Upper lobe of right lung (tissue), 1 donor: ENCODE results near the gene ALDH1A3. TPM values are rescaled to one million over a fixed set of nuclear protein-coding genes. Genes with fewer than 3 reads are reported as not detected.

ENCODE experiments used
- ATAC-seq: fragments of 200-7000 bp; cut with Tn5 transposase; one replicate; pipeline ENCODE4 v1.9.1; 2020; ENCODE audit warnings: mild to moderate bottlenecking, moderate library complexity
- DNase-seq: peaks from one replicate; pipeline ENCODE4 v3.0.0-alpha.2; 2020
- H3K27ac ChIP-seq: fragments of 200-600 bp; one replicate; pipeline ENCODE4 v1.8.0; 2022
- H3K27me3 ChIP-seq: fragments of 200-600 bp; one replicate; pipeline ENCODE4 v1.8.0; 2022; ENCODE audit warnings: mild to moderate bottlenecking
- H3K36me3 ChIP-seq: fragments of 200-600 bp; one replicate; pipeline ENCODE4 v1.8.0; 2022
- H3K4me1 ChIP-seq: fragments of 200-600 bp; one replicate; pipeline ENCODE4 v1.8.0; 2022
- H3K4me3 ChIP-seq: fragments of 200-600 bp; one replicate; pipeline ENCODE4 v1.8.0; 2022; ENCODE audit warnings: mild to moderate bottlenecking
- H3K9me3 ChIP-seq: fragments of 200-600 bp; one replicate; pipeline ENCODE4 v1.8.0; 2022
- CTCF ChIP-seq: fragments of 200-600 bp; IDR thresholded peaks from one replicate; pipeline ENCODE4 v1.8.0; 2022; ENCODE audit warnings: antibody characterized with exemption
- intact Hi-C: fragments of 100-400 bp; cut with DNase I; formaldehyde crosslinking; loops from one replicate; pipeline ENCODE4 v1.11.0; 2022
- total RNA-seq: library from RNA; stranded (reverse); fragmentation: NEBNext Ultra II Directional; extraction: Animal tissue kit (Norgen Biotek cat#: 25700); gene quantifications from one replicate; pipeline ENCODE4 v1.2.1, GENCODE V29; 2021
- donor health status: DM: no; HTN: yes; CAD: no; lungs with severe emphysema.

Gene ALDH1A3
- total RNA-seq, 1 donor from 2014 or later: 9.9 TPM

- intact Hi-C loops: no loop called here
- TF ChIP-seq CTCF: no peak
- Histone ChIP-seq H3K9me3 (no peaks in the 10 kb centered on the region), H3K36me3 (no peaks in the 10 kb centered on the region), H3K4me1 (peaks cover 15% of the 10 kb centered on the region), H3K27me3 (no peaks in the 10 kb centered on the region), H3K4me3 (peak overlapping the region; percentile 27), H3K27ac (peak overlapping the region; percentile 75)
- ATAC-seq: no peak
- no peak for DNase-seq
These were observed 22.2 kb downstream of the ALDH1A3 start for GRCh38 chr15:100901702-100902435.

- no peak for TF ChIP-seq CTCF
- ATAC-seq: peak; percentile 89
- no peaks in the 10 kb centered on the region for H3K9me3 ChIP-seq
- peaks cover 15% of the 10 kb centered on the region for H3K4me1 ChIP-seq
- intact Hi-C loops: no loop called here
- H3K27me3 ChIP-seq: no peaks in the 10 kb centered on the region
- peak overlapping the region; percentile 75 for H3K27ac ChIP-seq
- peak; percentile 83 for DNase-seq
- H3K4me3 ChIP-seq: peak overlapping the region; percentile 27
- H3K36me3 ChIP-seq: no peaks in the 10 kb centered on the region
These were observed 23.0 kb downstream of the ALDH1A3 start for GRCh38 chr15:100902436-100903167.

- H3K36me3 ChIP-seq: no peaks in the 10 kb centered on the region
- no peak overlapping the region for H3K4me3 ChIP-seq
- no peak for ATAC-seq
- H3K27ac ChIP-seq: peak overlapping the region; percentile 75
- intact Hi-C loops: no loop called here
- no peak for DNase-seq
- H3K9me3 ChIP-seq: no peaks in the 10 kb centered on the region
- no peak for TF ChIP-seq CTCF
- H3K4me1 ChIP-seq: peaks cover 15% of the 10 kb centered on the region
- H3K27me3 ChIP-seq: no peaks in the 10 kb centered on the region
These were observed 23.5 kb downstream of the ALDH1A3 start for GRCh38 chr15:100903168-100903554.

GRCh38 chr15:100905850-100906249 is 26.2 kb downstream of the ALDH1A3 start:
- intact Hi-C loops: no loop called here
- DNase-seq: no peak
- Histone ChIP-seq H3K36me3 (no peaks in the 10 kb centered on the region), H3K4me1 (peaks cover 15% of the 10 kb centered on the region), H3K4me3 (no peak overlapping the region), H3K27ac (no peak overlapping the region), H3K27me3 (no peaks in the 10 kb centered on the region), H3K9me3 (no peaks in the 10 kb centered on the region)
- no peak for ATAC-seq
- no peak for TF ChIP-seq CTCF

GRCh38 chr15:100908466-100908865 is 28.8 kb downstream of the ALDH1A3 start:
- no peak for TF ChIP-seq CTCF
- Histone ChIP-seq H3K27ac (no peak overlapping the region), H3K27me3 (no peaks in the 10 kb centered on the region), H3K36me3 (no peaks in the 10 kb centered on the region), H3K9me3 (no peaks in the 10 kb centered on the region), H3K4me1 (no peaks in the 10 kb centered on the region), H3K4me3 (no peak overlapping the region)
- intact Hi-C loops: no loop called here
- DNase-seq (no peak), ATAC-seq (no peak)
